Liver (tissue), 9 donors: ENCODE data around the gene FBF1. TPM values are rescaled to one million over a fixed set of nuclear protein-coding genes. Genes with fewer than 3 reads are reported as not detected.
"Not testable (repeated sequence)": the region's sequence is repeated elsewhere in the genome, so short reads cannot be mapped to it uniquely, and the experiment has no call there.

ENCODE experiments used
- DNase-seq: peaks from one replicate; pipeline ENCODE4 v3.0.0-alpha.2; 2017; ENCODE audit warnings: low spot score
- H3K27ac ChIP-seq, 2 donors: one replicate each; pipeline ENCODE4 v1.7.0; 2013; ENCODE audit warnings: inconsistent platforms in 2 of 2, low read length in 2 of 2, control low read depth in 1 of 2, low read depth in 1 of 2, mild to moderate bottlenecking in 1 of 2
- H3K27me3 ChIP-seq, 4 donors: one replicate each; pipeline versions ENCODE4 v1.6.1 to v1.7.0; 2013; ENCODE audit warnings: low read length in 3 of 4, inconsistent platforms in 1 of 4, mild to moderate bottlenecking in 1 of 4, moderate library complexity in 1 of 4; ENCODE audit not compliant: control insufficient read depth in 4 of 4, insufficient read depth in 4 of 4
- H3K36me3 ChIP-seq, 4 donors: one replicate each; pipeline versions ENCODE4 v1.6.1 to v1.7.0; 2013; ENCODE audit warnings: low read length in 3 of 4, mild to moderate bottlenecking in 3 of 4, low read depth in 1 of 4, moderate library complexity in 1 of 4; ENCODE audit not compliant: control insufficient read depth in 4 of 4, insufficient read depth in 3 of 4
- H3K4me1 ChIP-seq, 4 donors: one replicate each; pipeline versions ENCODE4 v1.6.1 to v1.7.0; 2013; ENCODE audit warnings: low read length in 3 of 4, mild to moderate bottlenecking in 3 of 4, moderate library complexity in 1 of 4; ENCODE audit not compliant: control insufficient read depth in 4 of 4, insufficient read depth in 4 of 4
- H3K4me3 ChIP-seq, 3 donors: one replicate each; pipeline versions ENCODE4 v1.6.1 to v1.7.0; 2013; ENCODE audit warnings: low read length in 3 of 3, control low read depth in 1 of 3, low read depth in 1 of 3, mild to moderate bottlenecking in 1 of 3
- H3K9ac ChIP-seq, 2 donors: one replicate each; pipeline ENCODE4 v1.7.0; 2013; ENCODE audit warnings: low read length in 2 of 2, mild to moderate bottlenecking in 2 of 2, moderate library complexity in 2 of 2, control low read depth in 1 of 2, low read depth in 1 of 2
- H3K9me3 ChIP-seq, 4 donors: one replicate each; pipeline versions ENCODE4 v1.6.1 to v1.7.0; 2013; ENCODE audit warnings: low read length in 3 of 4; ENCODE audit not compliant: control insufficient read depth in 4 of 4
- ATF3 ChIP-seq: IDR thresholded peaks from 2 replicates; pipeline ENCODE4 v1.6.1; 2016; ENCODE audit warnings: antibody characterized with exemption
- EGR1 ChIP-seq, 2 donors: IDR thresholded peaks; 2 replicates each; pipeline ENCODE4 v1.6.1; 2016 to 2018; ENCODE audit warnings: antibody characterized with exemption in 2 of 2, low read depth in 2 of 2
- FOXA1 ChIP-seq: IDR thresholded peaks from 2 replicates; pipeline ENCODE4 v1.6.1; 2016; ENCODE audit warnings: antibody characterized with exemption
- GABPA ChIP-seq, 2 donors: IDR thresholded peaks in 1 of 2; conservative IDR thresholded peaks in 1 of 2; 2 replicates each; pipeline ENCODE4 v1.6.1; 2016; ENCODE audit warnings: antibody characterized with exemption in 2 of 2, mild to moderate bottlenecking in 1 of 2, moderate library complexity in 1 of 2
- HNF4G ChIP-seq: IDR thresholded peaks from 2 replicates; pipeline ENCODE4 v1.6.1; 2016; ENCODE audit warnings: antibody characterized with exemption
- MAX ChIP-seq: IDR thresholded peaks from 2 replicates; pipeline ENCODE4 v1.6.1; 2016; ENCODE audit warnings: antibody characterized with exemption
- NR2F2 ChIP-seq: IDR thresholded peaks from 2 replicates; pipeline ENCODE4 v1.6.1; 2016; ENCODE audit warnings: antibody characterized with exemption
- RAD21 ChIP-seq, 2 donors: IDR thresholded peaks; 2 replicates each; pipeline ENCODE4 v1.6.1; 2016; ENCODE audit warnings: antibody characterized with exemption in 2 of 2, mild to moderate bottlenecking in 2 of 2
- REST ChIP-seq: IDR thresholded peaks from 2 replicates; pipeline ENCODE4 v1.6.1; 2016; ENCODE audit warnings: antibody characterized with exemption, mild to moderate bottlenecking
- RXRA ChIP-seq, 2 donors: IDR thresholded peaks; 2 replicates each; pipeline ENCODE4 v1.6.1; 2017 to 2018; ENCODE audit warnings: antibody characterized with exemption in 2 of 2, mild to moderate bottlenecking in 1 of 2
- SP1 ChIP-seq: IDR thresholded peaks from 2 replicates; pipeline ENCODE4 v1.6.1; 2018; ENCODE audit warnings: antibody characterized with exemption, mild to moderate bottlenecking
- TAF1 ChIP-seq: conservative IDR thresholded peaks from 2 replicates; pipeline ENCODE4 v1.6.1; 2016; ENCODE audit warnings: antibody characterized with exemption, mild to moderate bottlenecking
- ZBTB33 ChIP-seq: IDR thresholded peaks from 2 replicates; pipeline ENCODE4 v1.6.1; 2016; ENCODE audit warnings: antibody characterized with exemption
- WGBS: extraction: QIAGEN DNeasy Blood & Tissue Kit; methylation state at CpG from one replicate; pipeline ENCODE4 v1.1.7; 2013; 5-methylcytosine and 5-hydroxymethylcytosine counted together
- polyA plus RNA-seq, 2 donors: library from polyadenylated mRNA; stranded (reverse) in 1 of 2; unstranded in 1 of 2; fragments of 200-250 nt in 1 of 2; fragments of >200 nt in 1 of 2; fragmentation: Nextera tagmentation in 1 of 2; extraction: Ambion mirVana in 1 of 2; gene quantifications; one replicate each; pipeline versions ENCODE4 v1.2.1 to v1.2.3, GENCODE V29; 2013 to 2015
- total RNA-seq, 2 donors: library from RNA; depleted of rRNA; stranded (reverse); fragments of >200 nt; gene quantifications; one replicate each; pipeline ENCODE4 v1.2.3, GENCODE V29; 2014
- donor health status: healthy.
- donor health status: healthy.
- donor health status: healthy.
- donor health status: healthy.
- donor health status: healthy.

FBF1 gene
- total and polyA plus RNA-seq, 4 donors, result 0.39 to 5.6 (median 1.7) TPM

- no peak overlapping the region for H3K9ac ChIP-seq
- H3K9me3 ChIP-seq, result no peaks in the 10 kb centered on the region
- H3K4me3 ChIP-seq, result no peak overlapping the region
- DNase-seq, result no peak
- no peak for TF ChIP-seq NR2F2
- no peak for TF ChIP-seq ATF3
- 85% methylated on average over 11 of the region's 11 CpGs for WGBS
- H3K36me3 ChIP-seq, result peaks cover 0 to 7% (median 3%) of the 10 kb centered on the region in 4 donors
- H3K4me1 ChIP-seq, result peaks cover 12 to 37% (median 23%) of the 10 kb centered on the region in 4 donors
- no peak overlapping the region for H3K27ac ChIP-seq
- no peaks in the 10 kb centered on the region for H3K27me3 ChIP-seq
Measured at GRCh38 chr17:75873587-75874322, 67.1 kb downstream of the FBF1 start.

DNA sequence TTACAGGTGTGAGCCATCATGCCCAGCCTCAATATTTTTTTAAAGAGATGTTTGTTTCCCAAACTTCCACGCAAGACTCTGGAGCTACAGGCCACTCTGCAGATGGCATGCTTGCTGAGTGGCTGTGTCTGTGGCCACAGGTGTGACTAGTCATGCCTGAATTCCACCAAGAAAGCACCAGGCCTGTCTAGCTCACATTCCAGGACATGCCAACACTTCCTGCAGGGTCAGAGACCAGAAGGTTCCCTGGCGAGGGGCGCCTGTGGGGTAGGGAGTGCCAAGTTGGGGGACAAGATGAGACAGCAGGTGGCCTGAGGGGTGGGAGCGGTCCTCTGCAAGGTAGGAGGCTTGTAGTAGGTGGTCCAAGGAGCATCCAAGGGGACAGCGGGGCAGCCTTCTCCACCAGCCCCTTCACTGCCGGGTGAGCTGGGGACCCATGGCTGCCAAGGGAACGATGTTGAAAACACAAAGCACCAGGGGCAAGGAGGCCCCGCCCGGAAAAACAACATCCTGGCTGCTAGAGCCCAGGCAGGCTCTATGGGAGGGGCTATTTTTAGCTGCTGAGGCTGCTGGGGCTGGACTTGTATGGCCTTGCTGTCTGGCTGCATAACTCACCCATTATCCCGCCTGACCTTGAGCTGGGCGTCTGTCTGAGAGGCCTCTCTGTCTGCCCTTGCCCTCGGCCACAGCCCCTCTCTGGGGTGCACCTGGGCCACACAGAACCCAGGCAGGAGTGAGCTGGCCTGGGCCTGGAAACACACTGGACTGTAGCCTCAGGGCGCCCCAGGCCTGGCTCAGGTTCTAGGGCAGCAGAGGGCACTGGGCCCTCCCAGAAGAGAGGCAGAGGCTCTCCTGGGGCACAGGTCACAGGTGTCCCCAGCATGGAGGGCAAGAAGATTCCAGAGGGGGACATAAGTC lies 68.1 kb downstream of the FBF1 start:
- H3K9ac ChIP-seq, result no peak overlapping the region
- peak overlapping the region; percentile 51 to 68 for H3K27ac ChIP-seq
- DNase-seq, result no peak
- TF ChIP-seq NR2F2 (peak; percentile 17), SP1 (peak; percentile 38), RXRA (IDR thresholded peaks at IDR 0.05) (peak in 1 of 2 donors; percentile 8), TAF1 (no peak), FOXA1 (no peak), HNF4G (no peak), GABPA (IDR thresholded peaks at IDR 0.05 in 1 of 2, conservative IDR thresholded peaks at IDR 0.05 in 1 of 2) (no peak)
- H3K4me1 ChIP-seq, result peaks cover 12 to 28% (median 20%) of the 10 kb centered on the region in 4 donors
- WGBS, result 72% methylated on average over 13 of the region's 13 CpGs
- H3K9me3 ChIP-seq, result no peaks in the 10 kb centered on the region
- H3K36me3 ChIP-seq, result peaks cover 0 to 7% (median 3%) of the 10 kb centered on the region in 4 donors
- H3K27me3 ChIP-seq, result no peaks in the 10 kb centered on the region
- H3K4me3 ChIP-seq, result no peak overlapping the region

DNA sequence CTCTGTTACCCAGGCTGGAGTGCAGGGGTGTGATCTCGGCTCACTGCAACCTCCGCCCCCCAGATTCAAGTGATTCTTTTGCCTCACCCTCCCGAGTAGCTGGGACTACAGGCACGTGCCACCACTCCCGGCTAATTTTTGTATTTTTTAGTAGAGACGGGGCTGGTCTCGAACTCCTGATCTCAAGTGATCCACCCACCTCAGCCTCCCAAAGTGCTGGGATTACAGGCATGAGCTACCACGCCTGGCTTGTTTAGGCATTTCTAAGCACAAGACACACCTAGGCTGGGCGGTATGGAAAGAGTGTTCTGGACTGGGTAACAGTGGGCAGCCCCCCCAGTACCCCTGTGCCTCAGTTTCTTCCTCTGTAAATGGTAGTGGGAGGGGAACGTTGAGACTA lies 70.6 kb downstream of the FBF1 start:
- not testable (repeated sequence) for H3K4me1 ChIP-seq, H3K9me3 ChIP-seq, DNase-seq, H3K36me3 ChIP-seq, H3K27me3 ChIP-seq, H3K27ac ChIP-seq, H3K4me3 ChIP-seq, H3K9ac ChIP-seq
- 91% methylated on average over 10 of the region's 10 CpGs for WGBS

DNA sequence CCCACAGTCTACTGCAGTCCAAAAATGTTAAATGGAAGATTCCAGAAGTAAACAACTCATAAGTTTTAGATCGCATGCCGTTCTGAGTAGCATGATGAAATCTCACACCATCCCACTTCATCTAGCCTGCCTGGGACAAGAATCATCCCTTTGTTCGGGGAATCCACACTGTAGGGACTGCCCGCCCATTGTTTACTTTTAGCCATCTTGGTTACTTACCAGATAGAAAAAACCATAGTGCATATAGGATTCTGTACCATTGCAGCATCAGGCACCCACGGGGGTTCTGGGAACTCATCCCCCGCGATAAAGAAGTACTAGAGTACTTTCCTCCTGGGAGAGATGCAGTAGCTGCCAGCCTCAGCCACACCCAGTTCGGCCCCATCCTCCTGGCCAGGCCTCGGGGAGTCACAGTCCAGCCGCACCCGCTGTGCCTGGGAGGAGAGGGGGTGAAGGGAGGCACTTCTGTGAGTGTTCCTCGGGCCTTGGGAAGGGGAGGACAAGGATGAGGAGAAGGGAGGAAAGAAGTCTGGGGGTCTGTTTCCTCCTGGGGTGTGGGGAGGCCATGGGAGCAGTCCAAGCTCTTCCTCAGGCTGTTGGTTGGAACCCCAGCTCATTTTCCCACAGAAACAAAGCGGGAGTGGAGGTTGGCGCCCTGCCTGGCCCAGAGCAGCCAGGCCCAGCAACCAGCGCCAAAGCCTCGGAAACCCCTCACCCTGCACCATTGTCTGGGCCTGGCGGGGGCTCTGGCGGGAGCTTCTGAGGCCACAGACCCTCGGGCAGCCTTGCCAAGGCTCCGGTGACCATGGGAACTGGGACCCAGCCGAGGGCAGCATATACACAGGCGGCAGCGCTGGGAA lies 71.3 kb downstream of the FBF1 start:
- 78% methylated on average over 23 of the region's 23 CpGs for WGBS
- H3K27me3 ChIP-seq, result no peaks in the 10 kb centered on the region
- peak overlapping the region in 1 of 2 donors; percentile 21 for H3K27ac ChIP-seq
- H3K36me3 ChIP-seq, result peaks cover 0 to 5% (median 2%) of the 10 kb centered on the region in 4 donors
- peaks cover 0 to 4% (median 2%) of the 10 kb centered on the region in 4 donors for H3K4me1 ChIP-seq
- DNase-seq, result no peak
- H3K9ac ChIP-seq, result no peak overlapping the region
- no peaks in the 10 kb centered on the region for H3K9me3 ChIP-seq
- no peak overlapping the region for H3K4me3 ChIP-seq
- TF ChIP-seq REST, result no peak
- TF ChIP-seq HNF4G, result no peak
- TF ChIP-seq EGR1 (IDR thresholded peaks at IDR 0.05; ENCODE audit: low read depth in 2 of 2), result no peak
- no peak for TF ChIP-seq MAX
- no peak for TF ChIP-seq ZBTB33
- no peak for TF ChIP-seq RXRA (IDR thresholded peaks at IDR 0.05)
- TF ChIP-seq RAD21 (IDR thresholded peaks at IDR 0.05), result no peak
